Heart left ventricle (tissue), 13 donors: ENCODE measurements around the gene BRD9.

Experiments
- POLR2A ChIP-seq, 2 donors: fragments of 450-650 bp; IDR thresholded peaks; one replicate each; pipeline ENCODE4 v1.6.1; 2017; ENCODE audit warnings: antibody characterized with exemption in 2 of 2, mild to moderate bottlenecking in 2 of 2, moderate library complexity in 2 of 2
- TF ChIP-seq, protein P1 (sequence below), 12 donors: fragments of 200-600 bp; sonication (generic) in 4 of 12; IDR thresholded peaks; one replicate each; pipeline versions ENCODE4 v1.5.0 to v1.8.0; 2018 to 2022; ENCODE audit warnings: antibody characterized with exemption in 12 of 12, mild to moderate bottlenecking in 5 of 12
- donor health status: ischemic (EF 13 %, LVEDD 7.1; RV severe dilation, severe dysfunction).
- donor health status: DM: no; HTN: yes; CAD: no.
- donor health status: DM: no; HTN: no; CAD: no.
- donor health status: ischemic (EF 25% LVEDD 6.9; RV normal size, moderate dysfunction).
- donor health status: ischemic (EF 25% LVEDD 5.7; RV mildly dilated, moderate dysfunction).
- donor health status: ischemic (EF 35%, LVEDD 5.7; RV mildly dilated, moderate dysfunction).
- donor health status: nonischemic (EF 11% LVEDD 7.7; RV severe dilation, severe dysfunction).
- donor health status: DM: yes; HTN: yes; CAD: no.
- donor health status: PGD.
- donor health status: ischemic (EF 29% LVEDD 5.4; RV normal size, mild dysfunction).
- donor health status: nonischemic (EF 23%, LVEDD 6.1; RV moderate dilation, normal function).

DNA sequence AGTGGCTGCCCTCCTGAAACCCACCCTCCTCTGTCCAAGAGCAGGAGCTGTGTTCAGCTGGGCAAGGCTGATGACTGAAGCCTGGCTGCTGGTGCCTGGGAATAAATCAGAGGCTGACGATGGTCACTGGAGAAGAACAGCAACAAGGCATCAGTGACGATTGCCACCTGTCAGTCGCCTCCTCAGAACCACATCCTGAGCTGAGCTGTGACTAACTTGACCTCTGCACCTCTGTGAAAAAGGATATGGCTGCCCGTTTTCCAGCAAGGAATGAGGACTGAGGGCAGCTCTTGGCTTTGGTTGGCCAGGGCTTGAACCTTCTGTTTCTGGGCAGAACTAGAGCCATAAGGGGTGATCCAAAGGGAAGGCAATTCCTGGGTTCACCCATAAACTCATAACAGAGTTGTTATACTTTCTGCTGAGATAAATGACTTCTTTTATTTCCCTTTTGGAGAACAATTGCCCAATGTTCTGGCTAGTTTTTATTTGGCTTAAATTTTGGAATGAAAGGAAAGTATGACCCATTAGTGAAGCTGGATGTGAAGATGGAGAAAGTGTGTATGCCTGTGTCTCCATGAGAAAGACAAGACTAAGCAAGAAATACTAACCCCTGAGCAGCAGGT is 40.1 kb upstream of the BRD9 start:
- no peak for TF ChIP-seq POLR2A (IDR thresholded peaks at IDR 0.05)
- TF ChIP-seq, protein P1, sequence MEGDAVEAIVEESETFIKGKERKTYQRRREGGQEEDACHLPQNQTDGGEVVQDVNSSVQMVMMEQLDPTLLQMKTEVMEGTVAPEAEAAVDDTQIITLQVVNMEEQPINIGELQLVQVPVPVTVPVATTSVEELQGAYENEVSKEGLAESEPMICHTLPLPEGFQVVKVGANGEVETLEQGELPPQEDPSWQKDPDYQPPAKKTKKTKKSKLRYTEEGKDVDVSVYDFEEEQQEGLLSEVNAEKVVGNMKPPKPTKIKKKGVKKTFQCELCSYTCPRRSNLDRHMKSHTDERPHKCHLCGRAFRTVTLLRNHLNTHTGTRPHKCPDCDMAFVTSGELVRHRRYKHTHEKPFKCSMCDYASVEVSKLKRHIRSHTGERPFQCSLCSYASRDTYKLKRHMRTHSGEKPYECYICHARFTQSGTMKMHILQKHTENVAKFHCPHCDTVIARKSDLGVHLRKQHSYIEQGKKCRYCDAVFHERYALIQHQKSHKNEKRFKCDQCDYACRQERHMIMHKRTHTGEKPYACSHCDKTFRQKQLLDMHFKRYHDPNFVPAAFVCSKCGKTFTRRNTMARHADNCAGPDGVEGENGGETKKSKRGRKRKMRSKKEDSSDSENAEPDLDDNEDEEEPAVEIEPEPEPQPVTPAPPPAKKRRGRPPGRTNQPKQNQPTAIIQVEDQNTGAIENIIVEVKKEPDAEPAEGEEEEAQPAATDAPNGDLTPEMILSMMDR (IDR thresholded peaks at IDR 0.05), result no peak
